AG04450 (cell line): ENCODE measurements around the gene EIF3M. TPM values are rescaled to one million over a fixed set of nuclear protein-coding genes. Genes with fewer than 3 reads are reported as not detected.

Source experiments
- CTCF ChIA-PET: fragments of 300-600, 350-600 bp; formaldehyde crosslinking; extraction: SDS; loops from one replicate; lab custom pipeline; 2022; ENCODE audit warnings: antibody characterized with exemption, inconsistent platforms; lab: Charles Lee
- POLR2A ChIA-PET: fragments of 350-600 bp; formaldehyde crosslinking; extraction: SDS; loops from one replicate; lab custom pipeline; 2021; ENCODE audit warnings: antibody characterized with exemption, inconsistent platforms; lab: Yijun Ruan, JAX
- DNase-seq: peaks from one replicate; pipeline ENCODE4 v3.0.0-alpha.2; 2011; ENCODE audit warnings: low read depth, low spot score
- H3K27ac ChIP-seq: one replicate; pipeline ENCODE4 v1.5.1; 2012; ENCODE audit warnings: low read depth, low read length, control low read depth
- H3K27me3 ChIP-seq: one replicate; pipeline ENCODE4 v1.6.0; 2012; ENCODE audit warnings: low read length; ENCODE audit not compliant: control insufficient read depth, insufficient read depth
- H3K4me3 ChIP-seq: 2 replicates; pipeline ENCODE4 v1.5.1; 2011; ENCODE audit warnings: mild to moderate bottlenecking, low read depth, low read length, control low read depth
- H3K9me3 ChIP-seq: 2 replicates; pipeline ENCODE4 v1.5.1; 2012; ENCODE audit warnings: low read length; ENCODE audit not compliant: control insufficient read depth, insufficient read depth
- polyA plus RNA-seq: library from polyadenylated mRNA; depleted of rRNA; stranded (reverse); fragments of >200 nt; gene quantifications from 2 replicates; pipeline ENCODE4 v1.2.3, GENCODE V29; 2011
- TF ChIP-seq, protein P1 (sequence below): IDR thresholded peaks from 2 replicates; pipeline ENCODE4 v1.5.1; 2011; ENCODE audit warnings: low read depth, low read length, control low read depth, inconsistent platforms

Gene EIF3M
- polyA plus RNA-seq, 1 experiment: 584 TPM

DNA sequence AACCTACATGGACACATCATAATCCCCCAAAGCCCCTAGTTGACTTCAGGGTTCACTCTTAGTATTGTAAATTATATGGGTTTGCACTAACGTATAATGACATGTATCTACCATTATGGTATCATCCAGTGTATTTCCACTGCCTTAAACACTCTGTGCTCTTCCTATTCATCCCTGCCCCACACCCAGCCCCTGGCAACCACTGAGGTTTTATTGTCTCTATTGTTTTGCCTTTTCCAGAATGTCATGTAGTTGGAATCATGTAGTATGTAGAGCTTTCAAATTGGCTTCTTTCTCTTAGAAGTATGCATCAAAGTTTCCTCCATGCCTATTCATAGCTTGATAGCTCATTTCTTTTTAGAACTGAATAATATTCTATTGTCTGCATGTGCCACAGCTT lies 16.5 kb upstream of the EIF3M start:
- no peak for DNase-seq
- Histone ChIP-seq H3K4me3 (no peak overlapping the region), H3K9me3 (no peaks in the 10 kb centered on the region), H3K27ac (no peak overlapping the region), H3K27me3 (peaks cover 7% of the 10 kb centered on the region)
- TF ChIP-seq, protein P1, sequence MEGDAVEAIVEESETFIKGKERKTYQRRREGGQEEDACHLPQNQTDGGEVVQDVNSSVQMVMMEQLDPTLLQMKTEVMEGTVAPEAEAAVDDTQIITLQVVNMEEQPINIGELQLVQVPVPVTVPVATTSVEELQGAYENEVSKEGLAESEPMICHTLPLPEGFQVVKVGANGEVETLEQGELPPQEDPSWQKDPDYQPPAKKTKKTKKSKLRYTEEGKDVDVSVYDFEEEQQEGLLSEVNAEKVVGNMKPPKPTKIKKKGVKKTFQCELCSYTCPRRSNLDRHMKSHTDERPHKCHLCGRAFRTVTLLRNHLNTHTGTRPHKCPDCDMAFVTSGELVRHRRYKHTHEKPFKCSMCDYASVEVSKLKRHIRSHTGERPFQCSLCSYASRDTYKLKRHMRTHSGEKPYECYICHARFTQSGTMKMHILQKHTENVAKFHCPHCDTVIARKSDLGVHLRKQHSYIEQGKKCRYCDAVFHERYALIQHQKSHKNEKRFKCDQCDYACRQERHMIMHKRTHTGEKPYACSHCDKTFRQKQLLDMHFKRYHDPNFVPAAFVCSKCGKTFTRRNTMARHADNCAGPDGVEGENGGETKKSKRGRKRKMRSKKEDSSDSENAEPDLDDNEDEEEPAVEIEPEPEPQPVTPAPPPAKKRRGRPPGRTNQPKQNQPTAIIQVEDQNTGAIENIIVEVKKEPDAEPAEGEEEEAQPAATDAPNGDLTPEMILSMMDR: no peak
- ChIA-PET POLR2A (no interaction called here), CTCF (no interaction called here)

DNA sequence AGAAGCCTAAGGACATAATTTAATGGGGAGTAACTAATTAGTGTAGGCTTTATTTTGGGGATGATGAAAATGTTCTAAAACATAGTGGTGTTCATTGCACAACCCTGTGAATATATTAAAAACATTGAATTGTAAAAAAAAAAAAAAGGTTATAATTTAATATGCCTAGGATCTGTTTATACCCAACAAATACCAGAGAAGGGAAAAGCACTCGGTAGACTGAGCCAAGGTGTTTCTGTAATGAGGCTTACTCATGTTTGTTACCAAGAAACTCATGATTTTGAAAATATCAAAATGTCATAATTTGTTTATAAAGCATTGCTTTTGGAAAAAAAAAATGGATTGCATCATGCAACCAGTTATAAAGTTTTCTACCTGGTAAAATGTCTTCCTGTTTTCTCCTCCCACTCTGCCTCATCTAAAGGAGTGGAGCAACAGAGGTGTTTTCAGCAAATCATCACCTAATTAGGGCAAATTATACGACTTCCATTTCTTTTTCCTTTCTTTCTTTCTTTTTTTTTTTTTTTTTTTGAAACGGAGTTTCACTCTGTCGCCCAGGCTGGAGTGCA lies 14.2 kb upstream of the EIF3M start:
- CTCF ChIA-PET: no interaction called here
- POLR2A ChIA-PET: no interaction called here

DNA sequence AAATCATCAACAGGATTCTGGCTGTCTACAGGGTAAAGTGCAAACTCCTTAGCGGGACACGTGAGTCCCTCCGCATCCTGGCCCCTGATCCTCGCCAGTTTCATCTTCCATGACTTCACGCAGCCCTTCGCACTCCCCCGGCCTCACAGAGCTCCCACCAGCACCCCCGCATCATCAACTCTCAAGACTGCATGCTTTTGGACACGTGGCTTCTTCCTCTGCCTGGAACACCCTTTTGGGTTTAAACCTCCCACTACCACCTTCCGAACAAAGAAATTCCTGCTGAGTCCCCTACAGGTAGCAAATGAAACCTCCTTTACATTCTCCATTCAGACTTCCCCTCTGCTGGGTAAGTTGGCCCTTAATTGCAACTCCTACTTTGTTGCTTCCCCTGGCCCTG lies 12.6 kb upstream of the EIF3M start:
- CTCF ChIA-PET: no interaction called here
- TF ChIP-seq, protein P1: no peak
- Histone ChIP-seq H3K9me3 (no peaks in the 10 kb centered on the region), H3K4me3 (no peak overlapping the region), H3K27ac (no peak overlapping the region), H3K27me3 (peaks cover 10% of the 10 kb centered on the region)
- DNase-seq: no peak
- POLR2A ChIA-PET: no interaction called here

More for the DNA sequence above, 14.2 kb upstream of the EIF3M start:
- H3K4me3 ChIP-seq: no peak overlapping the region
- no peaks in the 10 kb centered on the region for H3K9me3 ChIP-seq
- peaks cover 7% of the 10 kb centered on the region for H3K27me3 ChIP-seq
- TF ChIP-seq, protein P1: no peak
- DNase-seq: no peak
- H3K27ac ChIP-seq: no peak overlapping the region

DNA sequence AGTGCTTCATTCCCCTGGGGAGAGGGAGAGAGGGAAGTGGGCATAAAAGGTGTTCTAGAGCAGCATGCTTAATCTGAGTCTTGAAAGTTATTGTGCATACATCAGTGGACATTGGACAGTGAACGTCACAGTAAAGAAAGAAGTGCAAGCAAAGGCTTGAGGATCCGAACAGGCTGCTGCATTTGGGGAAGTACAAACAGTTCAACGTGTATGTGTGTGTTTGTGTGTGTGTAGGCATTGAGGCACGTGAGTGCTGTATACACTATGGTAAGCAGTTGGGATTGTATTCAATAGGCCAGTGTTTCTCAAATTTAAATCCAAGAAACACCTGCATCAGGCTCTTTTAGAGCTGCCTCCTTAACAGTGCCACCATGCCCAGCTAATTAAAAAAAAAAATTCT lies 10.4 kb upstream of the EIF3M start:
- Histone ChIP-seq H3K9me3 (no peaks in the 10 kb centered on the region), H3K27ac (no peak overlapping the region), H3K27me3 (peaks cover 10% of the 10 kb centered on the region), H3K4me3 (no peak overlapping the region)
- POLR2A ChIA-PET: no interaction called here
- CTCF ChIA-PET: no interaction called here
- TF ChIP-seq, protein P1: no peak
- DNase-seq: no peak

DNA sequence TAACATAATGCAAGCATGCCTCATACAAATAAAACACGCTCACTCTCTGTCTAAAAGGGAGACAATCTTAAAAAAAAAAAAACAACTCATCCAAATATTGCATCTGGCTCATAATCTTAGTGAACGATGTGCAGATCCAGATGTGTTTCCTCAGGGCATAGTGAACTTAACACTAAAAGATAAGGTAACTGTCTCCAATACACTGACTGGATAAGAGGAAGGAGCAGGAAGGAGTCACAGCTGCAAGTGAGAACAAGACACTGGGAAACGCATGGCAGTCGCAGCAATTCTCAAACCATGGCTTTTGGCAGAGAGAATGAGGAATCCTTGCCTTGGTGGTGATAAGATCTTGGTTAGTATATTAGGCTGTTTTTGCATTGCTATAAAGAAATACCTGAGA lies 9.2 kb upstream of the EIF3M start:
- Histone ChIP-seq H3K27me3 (peaks cover 10% of the 10 kb centered on the region), H3K4me3 (no peak overlapping the region), H3K27ac (no peak overlapping the region), H3K9me3 (no peaks in the 10 kb centered on the region)
- CTCF ChIA-PET: no interaction called here
- POLR2A ChIA-PET: no interaction called here
- no peak for DNase-seq
- TF ChIP-seq, protein P1: no peak
